ENCODE results near the gene NDC80. TPM values are rescaled to one million over a fixed set of nuclear protein-coding genes. Genes with fewer than 3 reads are reported as not detected.

Gene NDC80
- total RNA-seq, 3 donors from 2014 or later (not counting 1 experiment from before 2014, with no cell fraction given): 3.4 to 6.5 (median 5.5) TPM

GRCh38 chr18:2564373-2564772 is 7.0 kb upstream of the NDC80 start:
- Mint-ChIP-seq H3K36me3 (peaks cover 7% of the 10 kb centered on the region), H3K27me3 (ENCODE audit: low read depth in 2 of 2) (no peaks in the 10 kb centered on the region), H3K9me3 (no peaks in the 10 kb centered on the region), H3K4me1 (peaks cover 17 to 23% of the 10 kb centered on the region in 2 donors), H3K4me3 (no peak overlapping the region), H3K27ac (no peak overlapping the region)
- H3K9me3 ChIP-seq (ENCODE audit: control insufficient read depth, insufficient read depth, low read length): no peaks in the 10 kb centered on the region
- intact Hi-C loops (cut with micrococcal nuclease): no loop called here
- DNase-seq: no peak
- H3K4me3 ChIP-seq (ENCODE audit: low read length): no peak overlapping the region
- H3K27ac ChIP-seq (ENCODE audit: low read length): no peak overlapping the region
- peaks cover 24% of the 10 kb centered on the region for H3K36me3 ChIP-seq (ENCODE audit: control insufficient read depth, insufficient read depth, low read length)
- WGBS (ENCODE audit: insufficient coverage): no CpG with 5 or more reads among the region's 1 CpG
- TF ChIP-seq, protein P1, sequence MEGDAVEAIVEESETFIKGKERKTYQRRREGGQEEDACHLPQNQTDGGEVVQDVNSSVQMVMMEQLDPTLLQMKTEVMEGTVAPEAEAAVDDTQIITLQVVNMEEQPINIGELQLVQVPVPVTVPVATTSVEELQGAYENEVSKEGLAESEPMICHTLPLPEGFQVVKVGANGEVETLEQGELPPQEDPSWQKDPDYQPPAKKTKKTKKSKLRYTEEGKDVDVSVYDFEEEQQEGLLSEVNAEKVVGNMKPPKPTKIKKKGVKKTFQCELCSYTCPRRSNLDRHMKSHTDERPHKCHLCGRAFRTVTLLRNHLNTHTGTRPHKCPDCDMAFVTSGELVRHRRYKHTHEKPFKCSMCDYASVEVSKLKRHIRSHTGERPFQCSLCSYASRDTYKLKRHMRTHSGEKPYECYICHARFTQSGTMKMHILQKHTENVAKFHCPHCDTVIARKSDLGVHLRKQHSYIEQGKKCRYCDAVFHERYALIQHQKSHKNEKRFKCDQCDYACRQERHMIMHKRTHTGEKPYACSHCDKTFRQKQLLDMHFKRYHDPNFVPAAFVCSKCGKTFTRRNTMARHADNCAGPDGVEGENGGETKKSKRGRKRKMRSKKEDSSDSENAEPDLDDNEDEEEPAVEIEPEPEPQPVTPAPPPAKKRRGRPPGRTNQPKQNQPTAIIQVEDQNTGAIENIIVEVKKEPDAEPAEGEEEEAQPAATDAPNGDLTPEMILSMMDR (IDR thresholded peaks at IDR 0.05): no peak
- ATAC-seq: no peak
- no peaks in the 10 kb centered on the region for H3K27me3 ChIP-seq (ENCODE audit: control insufficient read depth, insufficient read depth, low read length)
- peaks cover under 1% of the 10 kb centered on the region for H3K4me1 ChIP-seq (ENCODE audit: control insufficient read depth, insufficient read depth, low read length)

DNA sequence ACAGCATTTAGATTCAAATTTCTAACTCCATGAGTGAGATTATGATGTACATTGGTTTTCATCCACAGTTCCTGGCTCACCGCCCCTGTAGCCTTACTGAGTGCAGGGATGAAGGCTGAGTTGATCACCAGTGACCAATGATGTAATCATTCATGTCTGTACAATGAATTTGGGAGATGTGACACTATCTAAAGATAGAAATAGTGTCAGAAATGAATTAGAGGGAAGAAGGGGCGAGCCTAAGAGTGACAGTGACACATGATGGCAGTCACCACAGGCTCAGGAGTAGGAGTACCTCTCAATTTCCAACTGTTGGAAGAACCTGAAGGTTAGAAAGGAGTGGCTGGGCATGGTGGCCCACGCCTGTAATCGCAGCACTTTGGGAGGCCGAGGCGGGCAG is 3.2 kb upstream of the NDC80 start:
- H3K27ac ChIP-seq (ENCODE audit: low read length): no peak overlapping the region
- no peaks in the 10 kb centered on the region for H3K27me3 Mint-ChIP-seq (ENCODE audit: low read depth in 2 of 2)
- TF ChIP-seq, protein P1 (IDR thresholded peaks at IDR 0.05): no peak
- intact Hi-C loops (cut with micrococcal nuclease): no loop called here
- H3K36me3 Mint-ChIP-seq: peaks cover 7% of the 10 kb centered on the region
- peaks cover 42 to 47% of the 10 kb centered on the region in 2 donors for H3K4me1 Mint-ChIP-seq
- no peaks in the 10 kb centered on the region for H3K27me3 ChIP-seq (ENCODE audit: control insufficient read depth, insufficient read depth, low read length)
- H3K4me3 ChIP-seq (ENCODE audit: low read length): no peak overlapping the region
- H3K27ac Mint-ChIP-seq: peak overlapping the region; percentile 21 to 47
- ATAC-seq: no peak
- H3K9me3 ChIP-seq (ENCODE audit: control insufficient read depth, insufficient read depth, low read length): no peaks in the 10 kb centered on the region
- peaks cover 12% of the 10 kb centered on the region for H3K36me3 ChIP-seq (ENCODE audit: control insufficient read depth, insufficient read depth, low read length)
- peaks cover 20% of the 10 kb centered on the region for H3K4me1 ChIP-seq (ENCODE audit: control insufficient read depth, insufficient read depth, low read length)
- DNase-seq: no peak
- no peaks in the 10 kb centered on the region for H3K9me3 Mint-ChIP-seq
- peak overlapping the region; percentile 18 for H3K4me3 Mint-ChIP-seq
- 98% methylated on average over 5 of the region's 6 CpGs for WGBS (ENCODE audit: insufficient coverage)

DNA sequence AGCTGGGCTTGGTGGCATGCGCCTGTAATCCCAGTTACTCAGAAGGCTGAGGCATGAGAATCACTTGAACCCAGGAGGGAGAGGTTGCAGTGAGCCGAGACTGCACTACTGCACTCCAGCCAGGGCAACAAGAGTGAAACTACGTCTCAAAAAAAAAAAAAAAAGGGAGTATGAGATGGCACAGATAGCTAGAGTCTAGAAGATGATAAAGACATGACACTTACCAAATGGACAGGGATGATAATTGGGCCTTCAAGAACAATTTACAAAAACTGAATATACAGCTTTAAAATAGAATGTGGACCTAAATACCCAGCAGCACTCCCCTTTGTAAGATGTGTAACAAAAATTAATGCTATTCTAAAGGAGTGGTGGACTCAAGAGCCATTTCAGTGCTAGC is 2.8 kb upstream of the NDC80 start:
- no peak overlapping the region for H3K27ac ChIP-seq (ENCODE audit: low read length)
- H3K27me3 ChIP-seq (ENCODE audit: control insufficient read depth, insufficient read depth, low read length): no peaks in the 10 kb centered on the region
- Mint-ChIP-seq H3K9me3 (no peaks in the 10 kb centered on the region), H3K4me1 (peaks cover 42 to 47% of the 10 kb centered on the region in 2 donors), H3K27ac (peak overlapping the region; percentile 21 to 47), H3K4me3 (peak overlapping the region; percentile 49), H3K36me3 (peaks cover 7% of the 10 kb centered on the region), H3K27me3 (ENCODE audit: low read depth in 2 of 2) (no peaks in the 10 kb centered on the region)
- no peak overlapping the region for H3K4me3 ChIP-seq (ENCODE audit: low read length)
- intact Hi-C loops (cut with micrococcal nuclease): no loop called here
- peaks cover 20% of the 10 kb centered on the region for H3K4me1 ChIP-seq (ENCODE audit: control insufficient read depth, insufficient read depth, low read length)
- DNase-seq (no peak), ATAC-seq (no peak)
- H3K9me3 ChIP-seq (ENCODE audit: control insufficient read depth, insufficient read depth, low read length): no peaks in the 10 kb centered on the region
- peaks cover 12% of the 10 kb centered on the region for H3K36me3 ChIP-seq (ENCODE audit: control insufficient read depth, insufficient read depth, low read length)
- TF ChIP-seq, protein P1 (IDR thresholded peaks at IDR 0.05): no peak
- 97% methylated on average over 3 of the region's 3 CpGs for WGBS (ENCODE audit: insufficient coverage)
